MCF 10A (cell line): ENCODE measurements around the gene LTB4R. TPM values are rescaled to one million over a fixed set of nuclear protein-coding genes. Genes with fewer than 3 reads are reported as not detected.

ENCODE experiments used
- BruUV-seq: library from RNA; stranded (reverse); fragments of 400-500 nt; replicated peaks from 2 replicates; lab custom pipeline; 2021; lab: Mats Ljungman, UMichigan
- CTCF ChIA-PET: fragments of 300-600 bp; sonication (Branson Sonifier 250); formaldehyde crosslinking; extraction: SDS; loops from one replicate; lab custom pipeline; 2021; ENCODE audit warnings: antibody characterized with exemption, inconsistent platforms; lab: Yijun Ruan, JAX
- POLR2A ChIA-PET: fragments of 300-600, 350-650 bp; sonication (Branson Sonifier 250); formaldehyde crosslinking; extraction: SDS; loops from one replicate; lab custom pipeline; 2020; ENCODE audit warnings: antibody characterized with exemption, inconsistent platforms; lab: Yijun Ruan, JAX
- DNase-seq: peaks from one replicate; pipeline ENCODE4 v3.0.0-alpha.2; 2018; ENCODE audit not compliant: unreplicated experiment
- H3K27ac Mint-ChIP-seq: one replicate; pipeline ENCODE4 v1.8.0; 2022; ENCODE audit warnings: mild to moderate bottlenecking, low read depth, mixed read lengths; ENCODE audit not compliant: unreplicated experiment
- H3K27me3 Mint-ChIP-seq: one replicate; pipeline ENCODE4 v1.8.0; 2022; ENCODE audit warnings: mixed read lengths; ENCODE audit not compliant: insufficient read depth, unreplicated experiment
- H3K36me3 Mint-ChIP-seq: one replicate; pipeline ENCODE4 v1.8.0; 2022; ENCODE audit warnings: mild to moderate bottlenecking, moderate library complexity, mixed read lengths; ENCODE audit not compliant: insufficient read depth, unreplicated experiment
- H3K4me1 Mint-ChIP-seq: one replicate; pipeline ENCODE4 v1.8.0; 2022; ENCODE audit warnings: mixed read lengths; ENCODE audit not compliant: insufficient read depth, unreplicated experiment
- H3K4me3 Mint-ChIP-seq: one replicate; pipeline ENCODE4 v1.8.0; 2022; ENCODE audit warnings: mild to moderate bottlenecking, moderate library complexity, mixed read lengths; ENCODE audit not compliant: unreplicated experiment
- H3K9me3 Mint-ChIP-seq: one replicate; pipeline ENCODE4 v1.8.0; 2022; ENCODE audit warnings: mixed read lengths; ENCODE audit not compliant: unreplicated experiment
- CTCF ChIP-seq: fragments of 200-600 bp; IDR thresholded peaks from one replicate; pipeline ENCODE4 v1.8.0; 2022; ENCODE audit warnings: antibody characterized with exemption, mild to moderate bottlenecking; ENCODE audit not compliant: unreplicated experiment
- intact Hi-C: fragments of 100-400 bp; cut with micrococcal nuclease; formaldehyde crosslinking; loops from 2 replicates; pipeline ENCODE4 v1.14.1; 2022
- total RNA-seq: library from RNA; stranded (reverse); gene quantifications from 2 replicates; pipeline ENCODE4 v1.2.3, GENCODE V29; 2022

Gene LTB4R
- total RNA-seq, 1 experiment from 2014 or later: 15.8 TPM

GRCh38 chr14:24313913-24314312 is 2.6 kb downstream of the LTB4R start:
- CTCF ChIA-PET: interaction anchor here (0.6 to 10.0 kb wide), 8 partner anchors 9 to 1703 kb away, joined by 3 to 145 read pairs (median 4); partner anchors contain the start of genes CBLN3, DHRS1, KHNYN and NOP9
- peaks cover 36% of the 10 kb centered on the region for H3K4me1 Mint-ChIP-seq
- DNase-seq: no peak
- H3K36me3 Mint-ChIP-seq: peaks cover 18% of the 10 kb centered on the region
- BruUV-seq: no TSS peak
- peaks cover 5% of the 10 kb centered on the region for H3K27me3 Mint-ChIP-seq
- POLR2A ChIA-PET: interaction anchor here (0.6 to 1.4 kb wide), 2 partner anchors 15 to 100 kb away, joined by 3 read pairs; no protein-coding TSS in a partner anchor
- intact Hi-C loops: no loop called here
- H3K9me3 Mint-ChIP-seq: no peaks in the 10 kb centered on the region
- H3K4me3 Mint-ChIP-seq: no peak overlapping the region
- H3K27ac Mint-ChIP-seq: no peak overlapping the region
- TF ChIP-seq CTCF: no peak

GRCh38 chr14:24314377-24315193 is 3.3 kb downstream of the LTB4R start:
- POLR2A ChIA-PET: interaction anchor here (1.4 kb wide), 1 partner anchor 16 kb away, joined by 3 read pairs; no protein-coding TSS in a partner anchor
- Mint-ChIP-seq H3K27me3 (peaks cover 12% of the 10 kb centered on the region), H3K4me3 (no peak overlapping the region), H3K27ac (no peak overlapping the region), H3K4me1 (peaks cover 29% of the 10 kb centered on the region), H3K36me3 (peaks cover 16% of the 10 kb centered on the region), H3K9me3 (no peaks in the 10 kb centered on the region)
- no TSS peak for BruUV-seq
- DNase-seq: peak; percentile 65
- TF ChIP-seq CTCF: no peak
- intact Hi-C loops: no loop called here
- CTCF ChIA-PET: interaction anchor here (0.6 to 10.0 kb wide), 7 partner anchors 8 to 1704 kb away, joined by 3 to 145 read pairs (median 5); partner anchors contain the start of genes CBLN3, DHRS1, KHNYN and NOP9

GRCh38 chr14:24315243-24315806 is 4.0 kb downstream of the LTB4R start:
- TF ChIP-seq CTCF: no peak
- POLR2A ChIA-PET: interaction anchor here (1.4 to 1.6 kb wide), 2 partner anchors 16 to 169 kb away, joined by 3 to 4 read pairs; partner anchors contain the start of gene PSME2
- CTCF ChIA-PET: interaction anchor here (1.3 to 1.8 kb wide), 3 partner anchors 18 to 72 kb away, joined by 3 to 8 read pairs (median 5); partner anchors contain the start of gene TINF2
- BruUV-seq: no TSS peak
- Mint-ChIP-seq H3K36me3 (peaks cover 16% of the 10 kb centered on the region), H3K4me3 (no peak overlapping the region), H3K9me3 (no peaks in the 10 kb centered on the region), H3K27me3 (peaks cover 19% of the 10 kb centered on the region), H3K27ac (no peak overlapping the region), H3K4me1 (peaks cover 22% of the 10 kb centered on the region)
- no peak for DNase-seq
- intact Hi-C loops: no loop called here
